Measurements from ENCODE around the gene PCNX4.
A peak's percentile ranks its signal among the peaks of the same experiment; 100 is the strongest.

PCNX4 gene

GRCh38 chr14:60210703-60211102 lies 119.0 kb downstream of the PCNX4 start:
- no peak for DNase-seq

DNA sequence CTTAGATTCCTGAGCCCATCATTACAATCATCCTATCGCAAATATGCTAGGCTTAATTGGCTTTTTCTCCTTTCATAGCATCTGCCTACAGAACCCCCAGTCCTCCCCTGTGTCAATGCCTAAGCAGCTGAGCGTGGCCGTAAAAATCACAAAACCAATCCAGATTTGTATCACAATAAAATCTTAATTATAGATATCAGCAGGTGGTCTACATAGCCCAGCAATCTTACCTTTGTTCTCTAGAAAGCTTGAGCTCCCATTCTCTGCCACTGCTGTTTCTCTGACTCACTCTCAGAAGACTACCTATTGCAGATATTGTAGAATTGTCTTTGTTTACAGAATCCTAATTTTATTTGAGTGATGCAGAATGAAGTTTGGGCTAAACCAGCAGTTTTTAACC lies 119.4 kb downstream of the PCNX4 start:
- no peak for DNase-seq

- DNase-seq, result no peak
These were observed 121.0 kb downstream of the PCNX4 start for GRCh38 chr14:60212503-60213371.

DNA sequence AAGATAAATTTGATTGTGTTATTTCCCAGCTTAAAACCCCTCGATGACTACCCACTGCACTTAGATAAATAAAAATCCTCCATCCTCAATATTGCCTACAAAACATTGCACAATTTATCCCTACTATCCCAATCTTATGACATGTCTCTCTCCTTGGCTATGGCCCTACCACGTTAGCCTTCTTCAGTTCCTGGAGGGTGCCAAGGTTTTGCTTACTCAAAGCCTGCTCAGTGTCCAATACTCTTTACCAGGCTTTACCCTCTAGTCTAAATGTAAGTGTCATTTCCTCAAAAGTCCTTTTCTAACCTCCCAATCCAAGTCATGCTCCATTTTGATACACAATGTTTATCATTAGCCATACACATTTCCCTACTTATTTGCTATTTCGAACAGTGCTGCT lies 122.3 kb downstream of the PCNX4 start:
- no peak for DNase-seq

GRCh38 chr14:60214415-60215126 lies 122.8 kb downstream of the PCNX4 start:
- no peak for DNase-seq

DNA sequence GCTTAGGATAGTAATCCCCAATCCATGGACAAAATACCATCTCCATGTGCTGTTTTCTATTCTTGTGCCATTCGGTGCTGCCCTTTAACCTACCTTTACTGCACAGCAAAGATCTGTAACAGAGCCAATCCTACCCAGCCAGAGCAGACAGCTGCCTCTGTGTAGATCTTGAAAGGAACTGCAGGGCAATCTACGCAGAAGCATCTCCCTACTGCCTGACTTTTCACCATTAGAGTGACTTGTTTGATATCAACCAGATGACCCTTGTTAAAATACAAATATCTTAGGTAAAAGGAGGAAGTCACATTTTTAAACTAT lies 123.4 kb downstream of the PCNX4 start:
- no peak for DNase-seq

GRCh38 chr14:60215520-60216420 lies 124.0 kb downstream of the PCNX4 start:
- DNase-seq, result no peak

- DNase-seq, result peak in 1 of 2 experiments; percentile 10
These were observed 126.0 kb downstream of the PCNX4 start for GRCh38 chr14:60217713-60218112.
